GM19328 (cell line): ENCODE measurements around the gene TSPAN9.

Experiments
- ATAC-seq: cut with Tn5 transposase; IDR thresholded peaks from one replicate; pipeline ENCODE4 v1.9.1; 2021; ENCODE audit warnings: mild to moderate bottlenecking, moderate library complexity; ENCODE audit not compliant: unreplicated experiment

The TSPAN9 gene

DNA sequence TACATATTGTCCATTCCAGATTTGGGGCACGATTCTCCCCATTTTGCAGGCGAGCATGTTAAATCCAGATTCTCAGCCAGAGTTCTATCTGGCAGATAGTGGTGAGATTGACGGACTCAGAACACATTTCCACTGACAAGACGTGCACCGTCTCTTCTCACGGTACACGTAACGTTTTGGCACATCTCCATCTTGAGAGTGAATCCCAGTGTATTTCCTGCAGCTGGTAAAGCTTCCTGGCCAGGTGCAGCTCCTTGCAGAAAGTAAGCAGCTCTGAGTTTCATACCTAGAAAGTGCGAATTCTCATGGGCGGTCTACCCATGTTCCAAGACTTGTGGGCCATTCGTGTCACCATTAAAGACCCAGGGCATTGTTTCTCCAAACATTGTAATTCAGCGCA lies 102.6 kb downstream of the TSPAN9 start:
- ATAC-seq, result no peak

DNA sequence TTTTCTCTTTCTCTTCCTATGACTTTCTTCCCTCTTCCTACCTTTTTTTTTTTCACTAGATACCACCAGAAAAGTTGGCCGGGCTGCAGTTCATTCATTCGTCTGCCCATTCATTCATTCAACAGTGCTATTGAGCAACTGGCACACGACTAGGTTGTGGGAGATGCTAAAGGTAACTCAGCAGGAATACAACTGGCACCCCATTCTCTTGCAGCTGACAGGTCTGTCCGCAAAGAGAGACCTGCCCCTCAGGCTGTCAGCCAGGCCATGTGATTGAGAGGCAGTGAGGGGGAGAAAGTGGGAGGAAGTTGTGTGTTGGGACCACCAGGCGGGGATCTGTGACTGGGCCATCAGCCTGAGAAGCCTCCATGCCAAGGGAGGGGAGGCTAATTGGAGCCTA lies 105.2 kb downstream of the TSPAN9 start:
- ATAC-seq, result no peak

DNA sequence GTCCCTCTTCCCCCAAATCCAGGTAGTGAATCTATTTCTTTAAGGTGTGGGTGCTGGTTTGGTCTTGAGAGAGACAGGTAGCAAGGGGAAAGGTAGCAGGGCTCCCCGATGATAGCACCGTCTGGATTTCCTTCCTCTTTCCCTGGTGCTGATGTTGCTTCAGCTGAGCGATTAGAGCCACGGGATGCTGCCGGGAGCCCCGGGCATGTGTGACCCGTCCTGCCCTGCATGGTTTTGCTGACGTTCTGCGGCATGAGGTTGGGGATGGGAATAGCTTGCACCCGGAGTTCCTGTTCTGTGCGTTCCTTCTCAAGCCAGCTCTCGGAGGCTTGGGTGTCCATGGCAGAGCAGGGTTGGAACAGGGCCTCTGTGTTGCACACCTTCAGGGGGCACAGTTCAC lies 107.3 kb downstream of the TSPAN9 start:
- no peak for ATAC-seq

DNA sequence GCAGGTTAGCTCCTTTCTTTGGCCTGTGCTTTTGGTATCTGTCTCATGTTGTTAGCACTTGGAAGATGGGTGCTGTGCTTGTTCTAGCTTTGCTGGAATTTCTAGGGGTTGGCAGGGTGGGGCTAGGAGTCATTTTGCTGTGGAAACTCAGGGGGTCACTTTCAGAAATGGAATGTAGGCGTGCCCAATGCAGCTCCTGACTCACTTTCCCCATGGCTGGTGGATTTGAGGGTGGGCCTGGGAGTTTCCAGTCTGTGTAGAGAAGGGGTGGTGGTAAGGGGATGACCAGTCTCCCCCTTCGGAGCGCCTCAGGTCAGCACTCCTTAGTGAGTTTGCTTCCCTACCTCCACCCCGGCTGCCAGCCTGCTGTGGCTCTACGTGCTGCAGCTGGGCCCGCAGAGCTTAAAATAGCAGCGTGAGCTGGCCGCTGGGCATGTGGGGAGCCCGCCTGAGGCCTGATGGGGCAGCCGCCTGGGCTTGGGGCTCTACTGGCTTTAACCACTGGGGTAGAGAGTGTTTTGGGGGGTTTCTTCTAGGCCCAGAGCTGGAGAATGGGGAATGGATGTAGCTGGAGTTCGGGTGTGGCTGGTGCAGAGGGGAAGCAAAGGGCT lies 108.2 kb downstream of the TSPAN9 start:
- ATAC-seq, result no peak

DNA sequence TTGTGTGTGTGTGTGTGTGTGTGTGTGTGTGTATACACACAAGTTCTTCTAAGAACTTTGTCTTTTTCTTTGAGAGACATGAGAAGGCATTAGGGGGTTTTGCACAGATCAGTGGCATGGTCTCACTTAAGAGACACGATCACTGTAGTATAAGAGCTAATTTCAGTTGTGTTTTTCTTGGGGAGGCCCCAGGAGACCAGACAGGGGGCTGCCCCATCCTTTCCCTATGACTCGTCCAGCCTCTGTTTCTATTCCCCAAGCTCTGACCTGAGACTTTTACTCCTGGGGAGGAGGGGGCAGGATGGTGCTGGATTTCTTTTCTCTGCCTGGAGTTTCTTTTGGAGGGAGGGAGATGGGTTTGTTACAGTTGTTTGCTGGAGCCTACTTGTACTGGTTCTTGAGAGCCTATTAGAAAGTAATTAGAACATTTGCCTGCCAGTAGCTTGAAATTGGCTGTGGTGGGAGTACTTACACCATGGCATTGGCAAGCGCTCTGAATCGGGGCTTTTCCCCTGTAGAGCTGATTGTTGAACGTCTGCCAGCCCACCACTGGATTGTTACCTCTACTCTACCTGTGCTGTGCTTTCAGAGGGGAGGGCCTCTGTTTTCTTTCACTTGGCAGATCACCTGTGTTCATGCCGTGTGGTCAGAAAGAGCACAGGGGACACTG lies 109.5 kb downstream of the TSPAN9 start:
- ATAC-seq, result no peak

DNA sequence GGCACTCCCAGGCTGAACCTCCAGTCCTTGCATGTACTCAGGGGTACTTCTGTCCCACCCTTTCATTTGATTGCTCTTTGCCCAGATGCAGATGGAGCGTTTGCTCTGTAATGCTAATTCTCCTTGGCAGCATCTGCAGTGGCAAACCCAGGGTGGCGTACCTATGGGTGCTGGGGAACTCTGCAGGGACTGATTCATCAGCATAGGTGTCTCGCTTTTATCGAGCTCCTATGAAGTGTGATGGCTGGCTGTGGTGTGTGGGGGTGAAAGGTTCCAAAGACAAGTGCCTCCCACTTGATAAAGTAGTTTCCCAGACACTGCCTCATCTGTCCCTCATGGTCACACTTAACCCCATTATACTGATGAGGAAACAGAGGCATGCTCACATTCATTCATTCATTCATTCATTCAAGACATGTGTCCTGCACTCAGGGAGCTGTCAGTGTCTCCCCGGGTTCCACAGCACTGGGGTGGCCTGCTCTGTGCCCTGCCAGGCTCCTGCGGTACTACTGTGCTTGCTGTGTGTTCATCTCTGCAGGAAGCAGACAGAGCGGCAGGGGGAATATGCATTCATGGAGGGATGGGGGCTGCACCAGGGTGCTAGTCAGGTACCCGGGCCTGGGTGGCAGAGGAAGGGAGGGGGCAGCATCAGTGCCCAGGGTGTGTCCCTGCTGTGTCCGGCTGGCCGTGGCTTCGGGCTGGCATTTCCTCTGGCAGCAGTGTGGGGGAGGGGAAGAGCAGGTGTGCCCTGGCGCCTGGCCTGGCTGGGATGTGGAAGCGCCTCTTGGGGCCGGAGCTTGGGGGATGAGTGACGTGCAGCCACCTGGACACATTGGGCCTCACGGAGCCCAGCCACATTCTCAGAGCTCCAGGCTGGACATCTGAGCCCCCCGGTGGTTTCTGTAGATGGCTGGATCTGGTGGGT lies 110.9 kb downstream of the TSPAN9 start:
- ATAC-seq, result no peak

DNA sequence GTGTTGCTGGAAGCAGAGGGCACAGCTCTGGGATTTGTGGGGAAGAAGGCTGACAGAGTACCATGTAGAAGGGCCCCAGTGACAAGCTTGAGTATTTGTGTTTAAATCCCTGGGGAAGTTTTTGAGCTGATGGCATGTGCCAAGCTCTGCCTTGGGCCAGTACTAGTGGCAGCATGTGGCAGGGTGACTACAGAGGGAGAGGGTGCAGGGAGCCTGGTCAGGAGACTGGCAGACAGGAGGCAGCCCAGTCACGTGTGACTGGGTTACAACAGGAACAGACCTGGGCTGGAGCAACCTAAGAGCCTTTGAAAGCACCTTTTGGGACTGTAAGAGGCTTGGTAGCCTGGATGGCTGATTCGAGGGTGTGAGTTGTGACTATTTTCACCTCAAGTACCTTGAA lies 112.1 kb downstream of the TSPAN9 start:
- no peak for ATAC-seq

DNA sequence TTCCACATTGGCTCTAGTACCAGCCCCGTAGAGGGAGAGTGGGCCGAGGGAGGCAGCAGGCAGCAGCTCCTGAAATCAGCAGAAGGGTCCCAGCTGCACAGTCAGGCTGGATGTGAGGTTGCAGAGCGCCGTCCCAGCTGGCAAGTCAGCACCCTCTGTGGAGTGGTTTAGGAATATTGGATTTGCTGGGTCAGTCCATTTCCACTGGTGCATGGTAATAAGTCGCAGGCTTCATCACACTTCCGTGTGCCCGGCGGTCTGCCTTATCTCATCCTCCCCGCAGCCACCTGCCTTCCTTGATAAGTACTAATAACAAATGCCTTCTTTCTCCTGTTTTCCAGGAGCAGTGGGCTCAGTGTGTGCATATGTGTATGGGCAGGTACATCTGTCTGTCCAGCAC lies 112.9 kb downstream of the TSPAN9 start:
- no peak for ATAC-seq

DNA sequence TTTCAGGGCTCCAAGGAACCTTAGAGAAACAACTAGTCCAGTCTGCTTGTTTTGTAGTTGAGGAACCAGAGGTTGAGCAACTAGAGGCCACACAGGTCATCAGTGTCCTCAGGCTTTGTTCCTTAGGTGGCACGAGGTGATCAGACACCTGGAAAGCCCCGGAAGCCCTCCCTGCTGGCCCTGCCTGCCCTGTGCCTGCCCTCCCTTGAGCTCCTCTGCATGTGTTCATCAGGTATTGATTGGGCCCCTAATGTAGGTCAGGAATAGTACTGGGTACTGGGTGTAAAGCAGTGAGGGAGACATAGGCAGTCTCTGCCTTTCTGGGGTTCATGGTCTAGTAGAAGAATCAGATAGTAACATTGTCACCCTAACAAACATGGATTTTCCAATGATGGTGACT lies 114.3 kb downstream of the TSPAN9 start:
- ATAC-seq, result no peak

DNA sequence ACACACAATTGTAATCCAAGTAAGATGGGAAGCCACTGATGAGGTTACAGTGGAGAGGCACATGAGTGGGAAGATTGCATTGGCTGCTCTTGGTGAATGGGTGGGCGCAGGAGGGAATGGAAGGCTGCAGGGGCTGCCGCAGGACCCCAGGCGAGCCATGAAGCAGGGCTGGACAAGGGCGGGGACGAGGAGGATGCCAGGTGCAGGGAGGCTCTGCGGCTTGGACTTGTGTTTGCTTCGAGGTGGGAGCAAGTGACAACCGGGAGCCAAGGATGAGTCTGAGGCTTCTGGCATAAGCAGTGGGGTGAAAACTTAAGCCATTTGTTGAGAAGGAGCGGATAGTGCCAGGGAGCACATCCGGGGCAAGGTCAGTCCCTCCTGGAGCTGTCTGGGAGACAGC lies 115.0 kb downstream of the TSPAN9 start:
- no peak for ATAC-seq

DNA sequence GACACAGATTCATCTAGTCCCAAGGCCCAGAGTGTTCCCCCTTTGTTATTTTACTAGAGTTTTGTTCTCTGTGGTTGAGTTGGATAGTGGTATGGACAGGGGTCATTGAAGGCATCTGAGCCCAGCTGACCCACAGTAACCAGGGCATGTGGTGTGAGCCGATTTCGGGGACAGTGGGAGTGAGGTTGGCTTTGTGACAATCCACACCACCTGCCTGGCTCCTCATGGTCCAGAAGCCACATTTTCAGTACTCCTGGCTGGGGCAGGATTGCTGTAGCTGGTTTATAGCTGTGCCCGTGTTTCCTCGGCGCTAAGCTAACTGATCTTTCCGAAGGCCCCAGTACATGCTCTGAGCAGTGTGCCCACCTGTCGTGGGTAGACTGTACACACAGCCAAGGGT lies 116.0 kb downstream of the TSPAN9 start:
- no peak for ATAC-seq

DNA sequence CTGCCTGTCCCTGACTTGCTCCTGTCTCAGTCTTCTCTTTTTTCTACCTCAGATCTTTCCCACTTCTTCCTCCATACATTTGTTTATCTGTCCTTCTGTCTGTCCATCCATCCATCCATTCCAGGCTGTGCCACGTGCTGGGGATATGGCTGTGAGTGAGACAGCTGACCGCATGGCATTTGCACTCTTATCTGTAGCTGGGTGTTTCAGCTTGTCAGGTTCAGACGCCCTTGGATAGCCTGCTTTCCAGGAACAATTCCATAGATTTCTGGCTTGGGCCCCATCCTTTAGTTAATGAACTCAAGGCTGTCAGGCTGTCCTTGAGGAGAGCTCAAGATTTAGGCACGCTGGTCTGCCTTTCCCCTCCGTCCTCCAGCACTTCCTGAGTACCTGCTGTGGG lies 116.6 kb downstream of the TSPAN9 start:
- ATAC-seq, result no peak

DNA sequence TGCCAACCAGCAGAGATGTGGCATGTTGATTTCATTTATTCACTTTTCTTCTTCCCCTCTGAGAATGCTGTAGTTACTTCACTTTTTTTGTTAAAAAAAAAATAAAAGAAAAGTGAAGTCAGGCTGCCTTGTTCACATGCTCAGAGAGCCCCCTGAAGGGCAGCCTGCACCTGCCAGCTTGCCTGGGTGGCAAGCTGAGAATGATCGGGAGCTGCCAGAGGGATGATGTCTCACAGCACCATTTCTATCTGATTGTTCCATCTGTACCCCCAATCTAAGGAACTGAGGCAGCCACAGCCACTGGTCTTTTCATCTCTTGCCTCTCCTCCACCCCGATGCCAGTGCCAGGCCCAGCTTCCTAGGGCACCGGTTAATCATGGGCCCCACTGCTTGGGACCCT lies 118.2 kb downstream of the TSPAN9 start:
- ATAC-seq, result no peak

DNA sequence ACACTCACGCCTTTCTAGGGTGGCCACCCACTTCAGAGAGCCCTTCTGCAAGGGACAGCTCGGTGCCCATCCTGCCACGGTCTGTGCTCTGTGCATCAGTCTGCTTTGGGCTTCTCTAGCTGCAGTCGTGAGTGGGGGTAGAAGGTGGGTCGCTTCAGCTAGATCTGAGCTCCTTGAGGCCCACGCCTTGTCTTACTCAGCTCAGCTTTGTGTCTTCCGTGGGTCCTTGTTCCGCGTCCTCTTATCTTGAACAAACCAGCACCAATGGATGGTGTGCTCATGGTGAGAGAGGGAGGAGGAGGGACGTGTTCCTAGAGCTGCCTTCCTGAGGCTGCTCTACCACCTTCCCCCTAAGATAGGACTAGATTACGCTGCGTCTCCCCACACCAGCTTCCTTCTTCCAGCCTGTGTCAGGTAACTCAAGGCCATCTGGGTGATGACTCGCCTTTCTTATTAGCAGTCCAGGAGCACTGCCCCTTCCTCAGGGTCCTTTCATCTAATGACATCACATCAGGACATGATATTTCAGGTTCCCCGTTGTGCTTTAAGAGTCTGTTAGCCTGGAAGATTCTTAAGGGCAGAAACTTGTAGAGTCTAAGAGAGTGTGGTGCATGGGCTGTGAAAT lies 118.8 kb downstream of the TSPAN9 start:
- no peak for ATAC-seq

DNA sequence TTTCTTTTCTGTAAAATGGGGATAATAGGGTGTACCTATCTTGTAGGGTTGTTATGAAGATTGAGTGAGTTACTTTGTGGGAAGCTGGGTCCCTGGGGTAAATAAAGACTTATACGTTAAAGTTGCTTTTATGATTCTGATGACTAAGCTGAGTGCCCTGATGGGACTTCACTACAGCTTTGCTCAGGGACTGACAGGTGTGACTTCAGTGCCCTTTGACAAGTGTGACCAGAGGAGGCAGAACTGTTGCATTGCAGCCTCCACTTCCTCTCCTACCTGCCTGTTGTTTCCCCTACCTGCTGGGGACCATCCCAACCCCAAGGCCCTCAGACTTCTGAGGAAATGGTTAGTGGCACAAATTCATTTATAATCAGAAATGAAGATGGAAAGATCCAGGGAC lies 119.3 kb downstream of the TSPAN9 start:
- no peak for ATAC-seq

DNA sequence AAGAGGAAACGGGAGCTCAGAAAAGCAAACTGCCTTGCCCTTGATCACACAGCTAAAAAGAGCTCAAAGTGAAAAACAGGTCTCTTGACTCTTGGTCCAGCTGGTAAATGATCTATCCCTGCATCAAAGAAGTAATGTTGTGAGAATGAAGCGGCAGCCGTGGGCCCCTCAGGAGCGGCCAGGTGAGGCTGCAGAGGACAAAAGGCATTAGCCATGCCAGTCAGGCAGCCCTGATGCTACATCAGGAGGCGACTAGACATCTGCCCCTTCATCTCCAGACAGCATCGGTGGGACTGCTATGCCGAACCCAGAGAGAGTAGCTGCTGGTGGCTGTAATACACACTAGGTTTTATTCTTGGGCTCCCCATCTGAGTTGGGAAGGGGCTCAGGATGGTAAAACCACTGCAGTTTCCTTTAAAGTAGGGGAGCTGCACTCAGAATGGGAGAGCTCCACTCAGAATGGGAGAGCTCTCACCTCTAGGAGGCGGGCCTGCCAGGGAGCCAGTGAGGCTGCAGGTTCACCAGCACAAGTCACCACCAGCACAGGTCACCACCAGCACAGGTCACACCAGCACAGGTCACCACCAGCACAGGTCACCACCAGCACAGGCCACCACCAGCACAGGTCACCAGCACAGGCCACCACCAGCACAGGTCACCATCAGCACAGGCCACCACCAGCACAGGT lies 120.1 kb downstream of the TSPAN9 start:
- no peak for ATAC-seq

DNA sequence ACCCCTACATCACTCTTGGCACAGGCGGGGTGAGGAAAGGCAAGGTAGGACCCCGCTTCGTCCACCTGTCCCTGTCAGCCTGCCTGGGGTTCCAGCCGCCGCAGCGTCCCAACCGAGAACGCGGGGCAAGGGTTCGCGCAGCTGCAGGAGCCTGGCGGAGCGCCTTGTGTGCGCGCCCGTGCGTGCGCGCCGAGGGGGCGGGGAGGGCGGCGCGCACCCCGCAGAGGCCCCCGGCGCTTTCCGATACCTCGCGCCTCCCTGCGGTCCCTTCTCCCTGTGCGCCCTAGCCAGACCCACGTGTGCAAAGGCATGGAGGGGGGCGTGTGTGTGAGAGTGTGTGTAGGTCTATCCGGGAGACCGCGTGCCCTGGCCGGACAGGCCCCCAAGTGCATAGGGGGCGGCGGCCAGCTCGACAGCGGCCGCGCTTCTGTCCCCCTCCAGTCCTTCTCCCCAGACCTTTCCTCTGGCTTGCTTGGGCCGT lies 122.4 kb downstream of the TSPAN9 start:
- ATAC-seq, result no peak

DNA sequence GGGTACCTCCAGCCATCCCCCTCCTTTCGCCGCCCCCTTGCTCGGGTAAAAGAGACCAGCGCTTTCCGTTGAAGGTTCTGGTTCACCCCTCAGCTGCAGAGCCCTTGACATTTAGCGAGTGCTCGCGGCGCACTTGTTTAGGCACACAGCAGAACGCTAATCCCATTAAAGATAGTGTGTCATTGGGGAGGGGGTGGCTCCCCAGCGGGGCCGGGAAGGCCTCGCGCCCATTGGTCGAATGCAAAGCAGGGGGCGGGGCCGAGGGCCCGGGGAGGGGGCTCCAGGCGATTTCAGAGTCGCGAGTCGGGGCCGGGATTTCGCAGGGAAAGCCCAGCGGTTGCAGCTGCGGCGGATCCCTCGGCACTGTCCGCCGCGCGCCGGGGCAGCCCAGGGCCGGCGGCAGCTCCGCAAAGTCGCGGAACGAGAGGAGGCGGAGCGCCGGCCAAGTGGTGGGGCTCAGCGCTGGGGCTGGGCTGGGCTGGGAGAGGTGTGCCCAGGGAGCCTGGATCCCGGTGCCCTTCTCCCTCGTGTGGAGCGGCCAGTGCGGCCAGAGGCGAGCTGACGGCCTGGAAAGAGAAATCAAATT lies 122.9 kb downstream of the TSPAN9 start:
- ATAC-seq, result no peak

DNA sequence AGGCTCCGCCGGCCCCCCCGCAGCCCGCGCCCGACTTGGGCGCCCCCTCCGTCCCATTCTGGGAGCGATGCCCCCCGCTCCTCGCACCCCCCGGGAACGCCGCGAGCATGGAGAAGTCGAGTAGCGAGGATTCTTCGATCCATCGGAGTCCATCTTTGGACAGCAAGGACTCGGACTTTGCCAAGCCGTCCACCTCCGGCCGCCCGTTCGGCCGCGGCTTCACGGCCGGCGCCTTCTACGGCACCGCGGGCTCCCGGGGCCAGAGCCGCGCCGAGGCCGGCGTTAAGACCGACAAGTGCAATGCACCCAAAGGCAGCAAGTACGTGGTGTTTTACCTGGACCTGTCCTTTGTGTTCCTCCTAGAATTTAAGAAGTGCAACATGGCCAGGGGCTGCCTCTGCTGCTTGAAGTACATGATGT lies 123.6 kb downstream of the TSPAN9 start:
- no peak for ATAC-seq

DNA sequence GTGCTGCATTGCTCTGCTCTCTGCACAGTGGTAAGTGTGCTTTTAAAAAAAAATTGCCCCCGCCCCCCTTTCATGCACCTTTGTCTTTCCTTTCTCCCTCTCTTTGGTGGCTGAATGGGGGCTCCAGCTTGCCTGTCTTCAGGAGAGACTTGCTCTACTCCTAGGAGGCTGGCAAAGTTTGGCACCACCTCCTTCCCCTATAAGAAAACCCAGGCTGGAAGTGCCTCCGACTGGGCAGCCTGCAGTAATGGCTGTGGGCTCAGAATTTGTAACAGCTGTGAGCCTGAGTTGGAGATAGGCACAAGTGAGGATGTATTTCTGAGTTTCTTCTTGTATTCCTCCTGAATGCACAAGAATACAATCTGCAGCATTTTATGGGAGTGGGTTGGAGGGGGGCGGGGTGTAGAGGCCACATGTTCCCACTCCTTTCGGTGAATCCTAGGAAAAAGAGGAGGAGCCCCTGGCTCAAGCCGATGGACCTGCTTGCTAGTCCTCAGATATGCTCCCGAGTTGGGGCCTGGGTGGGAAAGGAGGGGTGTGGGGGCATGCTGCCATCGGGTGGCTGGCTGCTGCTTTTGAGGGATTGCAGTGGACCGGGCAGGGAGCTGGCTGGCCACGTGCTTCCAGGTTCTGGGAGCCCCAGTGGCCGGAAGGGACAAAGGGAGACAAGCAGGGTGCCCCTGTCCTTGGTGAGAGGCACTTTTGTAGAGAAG lies 124.3 kb downstream of the TSPAN9 start:
- ATAC-seq, result no peak
